Gastroesophageal sphincter (tissue), 4 donors: ENCODE data around the gene SMPD3. TPM values are rescaled to one million over a fixed set of nuclear protein-coding genes. Genes with fewer than 3 reads are reported as not detected.
"Not testable (repeated sequence)": the region's sequence is repeated elsewhere in the genome, so short reads cannot be mapped to it uniquely, and the experiment has no call there.

Experiments used
- ATAC-seq: fragments of 150-250 bp; one replicate; pipeline ENCODE4 v1.9.1; 2016; ENCODE audit warnings: mild to moderate bottlenecking, moderate library complexity
- H3K27ac ChIP-seq, 4 donors: fragments of 200-600 bp; sonication (generic) in 3 of 4; 1 replicate in 3 of 4; 2 replicates in 1 of 4; pipeline ENCODE4 v1.5.1; 2016 to 2019
- H3K27me3 ChIP-seq: fragments of 200-600 bp; sonication (generic); one replicate; pipeline ENCODE4 v1.5.1; 2019
- H3K36me3 ChIP-seq, 2 donors: fragments of 200-600 bp; sonication (generic); one replicate each; pipeline ENCODE4 v1.5.1; 2019; ENCODE audit warnings: control low read depth in 1 of 2
- H3K4me1 ChIP-seq, 3 donors: fragments of 200-600 bp; sonication (generic); 1 replicate in 2 of 3; 2 replicates in 1 of 3; pipeline ENCODE4 v1.5.1; 2016 to 2019; ENCODE audit warnings: control low read depth in 2 of 3
- H3K4me3 ChIP-seq, 2 donors: fragments of 200-600 bp; sonication (generic); one replicate each; pipeline ENCODE4 v1.5.1; 2019; ENCODE audit warnings: mild to moderate bottlenecking in 1 of 2, moderate library complexity in 1 of 2
- H3K9me3 ChIP-seq, 3 donors: fragments of 200-600 bp; sonication (generic); one replicate each; pipeline ENCODE4 v1.5.1; 2017 to 2019; ENCODE audit warnings: control low read depth in 2 of 3
- CTCF ChIP-seq, 4 experiments: fragments of 200-600 bp in 2 of 4; fragments of 450-650 bp in 2 of 4; sonication (generic) in 1 of 4; IDR thresholded peaks; one replicate each; pipeline ENCODE4 v1.5.1; 2017 to 2019; ENCODE audit warnings: antibody characterized with exemption in 4 of 4, mild to moderate bottlenecking in 2 of 4, moderate library complexity in 2 of 4
- EP300 ChIP-seq: sonication (generic); formaldehyde crosslinking; IDR thresholded peaks from one replicate; pipeline ENCODE4 v1.6.1; 2017; ENCODE audit warnings: antibody characterized with exemption, mild to moderate bottlenecking
- POLR2A ChIP-seq, 2 donors: fragments of 450-650 bp; IDR thresholded peaks; one replicate each; pipeline ENCODE4 v1.6.1; 2017; ENCODE audit warnings: antibody characterized with exemption in 2 of 2, mild to moderate bottlenecking in 2 of 2, moderate library complexity in 1 of 2
- POLR2AphosphoS5 ChIP-seq: sonication (generic); formaldehyde crosslinking; IDR thresholded peaks from one replicate; pipeline ENCODE4 v1.6.1; 2017; ENCODE audit warnings: antibody characterized with exemption
- WGBS, 2 donors: methylation state at CpG; one replicate each; pipeline ENCODE4 v1.1.5; 2018; ENCODE audit warnings: low coverage in 1 of 2; 5-methylcytosine and 5-hydroxymethylcytosine counted together
- total RNA-seq, 4 donors: library from RNA; depleted of rRNA; stranded (reverse); fragments of >200 nt; gene quantifications; one replicate each; pipeline ENCODE4 v1.1.0, GENCODE V29; 2016

SMPD3 gene
- total RNA-seq, result under 1 TPM in 3 of 4 donors, not detected in 1; 0.08 to 0.94 (median 0.77) TPM

GRCh38 chr16:68448360-68448970, at the start of gene SMPD3:
TSS of gene SMPD3 (minus strand) at chr16:68448508. CDS start at chr16:68372181, 76,327 bp downstream.
- ATAC-seq, result peak; percentile 96
- Histone ChIP-seq H3K36me3 (no peaks in the 10 kb centered on the region), H3K9me3 (no peaks in the 10 kb centered on the region), H3K27ac (peak within 1 kb of the TSS in 1 of 4 donors; percentile 28), H3K4me1 (peaks cover 2 to 37% (median 19%) of the 10 kb centered on the region in 3 donors), H3K4me3 (peak within 1 kb of the TSS; percentile 6 to 60), H3K27me3 (peaks cover 22% of the 10 kb centered on the region)
- TF ChIP-seq CTCF (IDR thresholded peaks at IDR 0.05) (peak in 1 of 4 experiments; percentile 16), EP300 (no peak), POLR2A (IDR thresholded peaks at IDR 0.05) (no peak)
- 0% methylated on average over 1 of the region's 59 CpGs; no CpG with 5 or more reads in 1 of the 2 donors for WGBS, 2 donors

GRCh38 chr16:68496689-68497088, 48.4 kb upstream of the SMPD3 start:
- no peaks in the 10 kb centered on the region for H3K4me1 ChIP-seq
- H3K27ac ChIP-seq, result no peak overlapping the region
- no peak for ATAC-seq
- no CpG with 5 or more reads among the region's 8 CpGs for WGBS, 2 donors
- no peak overlapping the region for H3K4me3 ChIP-seq
- peaks cover 49% of the 10 kb centered on the region for H3K27me3 ChIP-seq
- no peaks in the 10 kb centered on the region for H3K9me3 ChIP-seq
- no peaks in the 10 kb centered on the region for H3K36me3 ChIP-seq
- TF ChIP-seq EP300 (no peak), POLR2A (IDR thresholded peaks at IDR 0.05) (no peak), POLR2AphosphoS5 (no peak), CTCF (IDR thresholded peaks at IDR 0.05) (no peak)

GRCh38 chr16:68494261-68494660, 46.0 kb upstream of the SMPD3 start:
- ATAC-seq, H3K4me3 ChIP-seq: not testable (repeated sequence)
- WGBS, 2 donors, result 94 to 95% methylated on average over 3 to 5 of the region's 5 CpGs

GRCh38 chr16:68493412-68494070, 45.2 kb upstream of the SMPD3 start:
- H3K36me3 ChIP-seq, result no peaks in the 10 kb centered on the region
- TF ChIP-seq POLR2A (IDR thresholded peaks at IDR 0.05), result no peak
- no peak for TF ChIP-seq CTCF (IDR thresholded peaks at IDR 0.05)
- no peak for TF ChIP-seq POLR2AphosphoS5
- TF ChIP-seq EP300, result no peak
- ATAC-seq, result no peak
- no peak overlapping the region for H3K27ac ChIP-seq
- H3K4me3 ChIP-seq, result no peak overlapping the region
- WGBS, 2 donors, result no CpG with 5 or more reads among the region's 5 CpGs
- H3K27me3 ChIP-seq, result peaks cover 52% of the 10 kb centered on the region
- H3K4me1 ChIP-seq, result no peaks in the 10 kb centered on the region
- H3K9me3 ChIP-seq, result no peaks in the 10 kb centered on the region

More at GRCh38 chr16:68494261-68494660, 46.0 kb upstream of the SMPD3 start:
- not testable (repeated sequence) for H3K9me3 ChIP-seq, H3K36me3 ChIP-seq, H3K27ac ChIP-seq, H3K4me1 ChIP-seq
- H3K27me3 ChIP-seq, result peaks cover 58% of the 10 kb centered on the region

GRCh38 chr16:68492543-68493411, 44.5 kb upstream of the SMPD3 start:
- no peak for TF ChIP-seq EP300
- TF ChIP-seq CTCF (IDR thresholded peaks at IDR 0.05), result no peak
- H3K9me3 ChIP-seq, result no peaks in the 10 kb centered on the region
- H3K36me3 ChIP-seq, result no peaks in the 10 kb centered on the region
- no peaks in the 10 kb centered on the region for H3K4me1 ChIP-seq
- ATAC-seq, result no peak
- no CpG with 5 or more reads among the region's 6 CpGs for WGBS, 2 donors
- no peak overlapping the region for H3K4me3 ChIP-seq
- no peak overlapping the region for H3K27ac ChIP-seq
- H3K27me3 ChIP-seq, result peaks cover 46% of the 10 kb centered on the region
